Fibroblast of lung (primary cell): ENCODE measurements around the gene CARMIL1. TPM values are rescaled to one million over a fixed set of nuclear protein-coding genes. Genes with fewer than 3 reads are reported as not detected.

ENCODE experiments used
- DNase-seq, 2 donors: peaks; one replicate each; pipeline versions ENCODE4 v3.0.0 to v3.0.0-alpha.2; 2010; ENCODE audit warnings: low read depth in 2 of 2
- H2AFZ ChIP-seq: 2 replicates; pipeline ENCODE4 v1.5.1; 2012; ENCODE audit warnings: low read length, control low read depth, inconsistent platforms
- H3K27ac ChIP-seq: 2 replicates; pipeline ENCODE4 v1.5.1; 2011; ENCODE audit warnings: low read length, control low read depth; ENCODE audit not compliant: insufficient read depth
- H3K27me3 ChIP-seq: 2 replicates; pipeline ENCODE4 v1.5.1; 2011; ENCODE audit warnings: mild to moderate bottlenecking, low read length; ENCODE audit not compliant: control insufficient read depth, insufficient read depth
- H3K36me3 ChIP-seq: 2 replicates; pipeline ENCODE4 v1.5.1; 2011; ENCODE audit warnings: low read length; ENCODE audit not compliant: control insufficient read depth, insufficient read depth
- H3K4me1 ChIP-seq: 2 replicates; pipeline ENCODE4 v1.5.1; 2011; ENCODE audit warnings: low read length; ENCODE audit not compliant: control insufficient read depth, insufficient read depth; ENCODE audit errors: extremely low read depth
- H3K4me2 ChIP-seq: 2 replicates; pipeline ENCODE4 v1.5.1; 2011; ENCODE audit warnings: low read length, control low read depth; ENCODE audit not compliant: insufficient read depth; ENCODE audit errors: extremely low read depth
- H3K4me3 ChIP-seq, 4 experiments: fragments of 200-600 bp in 1 of 4; sonication (generic) in 1 of 4; replicated peaks in 1 of 4; 2 replicates each; pipeline ENCODE4 v1.5.1; 2011 to 2016; ENCODE audit warnings: low read length in 4 of 4, low read depth in 3 of 4, mild to moderate bottlenecking in 3 of 4, control low read depth in 2 of 4, inconsistent platforms in 1 of 4, mixed read lengths in 1 of 4; ENCODE audit not compliant: insufficient read depth in 1 of 4; ENCODE audit errors: control extremely low read depth in 1 of 4
- H3K79me2 ChIP-seq: 2 replicates; pipeline ENCODE4 v1.5.1; 2012; ENCODE audit warnings: mild to moderate bottlenecking, low read length, inconsistent platforms; ENCODE audit not compliant: control insufficient read depth, insufficient read depth
- H3K9ac ChIP-seq: 2 replicates; pipeline ENCODE4 v1.5.1; 2011; ENCODE audit warnings: mild to moderate bottlenecking, low read length, control low read depth; ENCODE audit not compliant: insufficient read depth
- H3K9me3 ChIP-seq: 2 replicates; pipeline ENCODE4 v1.5.1; 2012; ENCODE audit warnings: low read depth, low read length; ENCODE audit not compliant: control insufficient read depth, insufficient read depth
- H4K20me1 ChIP-seq: 2 replicates; pipeline ENCODE4 v1.5.1; 2011; ENCODE audit warnings: low read length; ENCODE audit not compliant: control insufficient read depth, insufficient read depth; ENCODE audit errors: extremely low read depth
- CTCF ChIP-seq, 2 donors: IDR thresholded peaks in 1 of 2; conservative IDR thresholded peaks in 1 of 2; 1 replicate in 1 of 2; 2 replicates in 1 of 2; pipeline ENCODE4 v1.5.1; 2011 to 2012; ENCODE audit warnings: low read length in 2 of 2, control low read depth in 1 of 2, inconsistent platforms in 1 of 2, low read depth in 1 of 2, mild to moderate bottlenecking in 1 of 2
- EZH2 ChIP-seq: IDR thresholded peaks from 2 replicates; pipeline ENCODE4 v1.5.1; 2012; ENCODE audit warnings: low read length, control low read depth, mild to moderate bottlenecking; ENCODE audit errors: missing control alignments
- polyA plus RNA-seq, 2 donors: library from polyadenylated mRNA; depleted of rRNA in 1 of 2; stranded (reverse) in 1 of 2; unstranded in 1 of 2; fragments of >200 nt; gene quantifications; 2 replicates each; pipeline ENCODE4 v1.2.1, GENCODE V29; 2011 to 2012; ENCODE audit warnings: missing spikeins in 1 of 2
- total RNA-seq: library from RNA; depleted of rRNA; stranded (reverse); fragments of >200 nt; gene quantifications from 2 replicates; pipeline ENCODE4 v1.2.1, GENCODE V29; 2014

CARMIL1 gene
- total and polyA plus RNA-seq, 2 donors (not counting 1 experiment from before 2014, with no cell fraction given): 10.2 to 12.5 TPM

DNA sequence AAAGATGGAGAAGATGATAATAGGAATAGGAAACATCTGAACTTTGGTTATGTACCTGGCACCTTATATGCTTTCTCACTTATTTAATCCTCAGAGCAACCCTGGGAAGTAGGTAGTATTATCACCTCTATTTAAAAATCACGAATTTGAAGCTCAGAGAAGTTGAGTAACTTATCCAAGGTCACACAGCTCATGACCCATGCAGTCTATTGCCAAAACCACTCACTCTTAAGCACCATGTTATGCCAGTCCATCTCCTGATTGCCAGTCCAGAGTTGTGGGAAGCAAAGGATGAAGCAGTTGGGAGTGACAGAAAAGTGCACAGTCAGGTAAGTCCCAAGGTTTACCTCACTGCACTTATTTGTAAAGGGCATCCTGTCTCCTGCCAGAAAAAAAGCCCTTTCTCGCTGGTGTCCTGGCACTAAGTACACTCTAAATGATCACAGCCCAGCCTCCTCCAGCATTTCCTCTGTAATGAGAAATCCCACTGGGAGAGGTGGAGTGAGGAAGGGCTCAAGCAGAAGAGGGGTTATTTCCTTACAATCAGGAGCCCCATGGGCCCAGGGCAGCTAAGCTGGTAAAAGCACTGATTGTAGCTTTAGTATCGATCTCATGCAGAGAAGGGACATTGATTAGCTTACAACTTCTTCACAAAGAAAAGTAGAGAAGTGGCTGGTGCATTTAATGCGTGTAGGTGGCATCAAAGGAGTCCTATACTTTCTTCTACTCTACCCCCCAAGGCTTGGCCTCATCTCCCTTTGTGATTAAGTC, 351.5 kb downstream of the CARMIL1 start:
- Histone ChIP-seq H3K4me2 (no peak overlapping the region), H3K79me2 (no peaks in the 10 kb centered on the region), H3K36me3 (no peaks in the 10 kb centered on the region), H3K27ac (no peak overlapping the region), H3K9ac (no peak overlapping the region), H3K4me3 (no peak overlapping the region), H3K4me1 (no peaks in the 10 kb centered on the region), H3K9me3 (no peaks in the 10 kb centered on the region), H4K20me1 (no peaks in the 10 kb centered on the region), H2AFZ (no peak overlapping the region), H3K27me3 (no peaks in the 10 kb centered on the region)
- no peak for DNase-seq
- TF ChIP-seq EZH2: no peak
- TF ChIP-seq CTCF (conservative IDR thresholded peaks at IDR 0.05 in 1 of 2, IDR thresholded peaks at IDR 0.05 in 1 of 2; ENCODE audit: low read depth in 1 of 2, low read length in 2 of 2): no peak

DNA sequence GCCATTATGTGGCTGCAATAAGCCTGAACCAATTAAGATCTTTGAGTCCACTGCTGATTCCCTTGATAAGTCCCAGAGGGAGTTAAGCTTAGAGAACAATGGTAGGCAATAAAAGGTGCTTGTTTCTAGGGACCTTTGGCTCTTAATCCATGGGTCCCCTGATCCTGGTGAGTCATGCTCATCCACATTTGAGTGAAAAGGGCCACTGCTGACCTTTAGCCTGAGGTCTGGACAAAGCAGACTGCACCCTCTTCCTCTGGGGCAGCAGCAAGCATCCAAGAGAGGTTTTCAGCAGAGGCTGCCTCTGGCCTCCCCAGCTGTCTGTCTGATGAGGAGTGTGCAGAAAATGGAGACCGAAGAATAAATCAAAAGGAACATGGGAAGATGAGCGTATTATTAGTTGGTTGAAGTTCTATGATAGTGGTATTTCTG, 356.7 kb downstream of the CARMIL1 start:
- H3K9ac ChIP-seq: no peak overlapping the region
- DNase-seq: no peak
- H3K79me2 ChIP-seq: no peaks in the 10 kb centered on the region
- no peaks in the 10 kb centered on the region for H3K9me3 ChIP-seq
- no peak overlapping the region for H2AFZ ChIP-seq
- H3K36me3 ChIP-seq: no peaks in the 10 kb centered on the region
- H3K4me1 ChIP-seq: no peaks in the 10 kb centered on the region
- no peaks in the 10 kb centered on the region for H3K27me3 ChIP-seq
- no peaks in the 10 kb centered on the region for H4K20me1 ChIP-seq
- H3K27ac ChIP-seq: no peak overlapping the region
- no peak overlapping the region for H3K4me2 ChIP-seq
- H3K4me3 ChIP-seq: no peak overlapping the region
- TF ChIP-seq CTCF (conservative IDR thresholded peaks at IDR 0.05 in 1 of 2, IDR thresholded peaks at IDR 0.05 in 1 of 2; ENCODE audit: low read depth in 1 of 2, low read length in 2 of 2) (no peak), EZH2 (no peak)

DNA sequence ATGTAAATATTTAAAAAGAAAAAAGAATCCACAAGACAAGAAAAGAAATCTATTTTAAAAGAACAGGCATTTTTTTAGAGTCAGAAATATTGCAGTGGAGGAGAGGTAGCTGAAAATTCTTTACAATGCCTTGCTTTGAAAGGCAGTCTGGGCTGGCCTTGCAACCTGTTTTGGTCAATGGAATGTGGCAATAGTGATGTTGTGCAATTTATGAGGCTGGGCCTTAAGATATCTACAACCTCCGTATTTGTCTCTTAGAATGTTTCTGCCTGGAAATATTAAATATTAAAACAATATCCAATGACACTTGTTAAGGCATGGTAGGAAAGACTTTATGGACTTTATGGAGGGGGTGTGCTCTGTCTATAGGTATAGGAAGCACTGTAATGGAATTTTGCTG, 358.0 kb downstream of the CARMIL1 start:
- no peak overlapping the region for H3K9ac ChIP-seq
- no peaks in the 10 kb centered on the region for H4K20me1 ChIP-seq
- DNase-seq: no peak
- no peaks in the 10 kb centered on the region for H3K36me3 ChIP-seq
- no peaks in the 10 kb centered on the region for H3K9me3 ChIP-seq
- no peak overlapping the region for H3K27ac ChIP-seq
- H3K4me2 ChIP-seq: no peak overlapping the region
- no peaks in the 10 kb centered on the region for H3K79me2 ChIP-seq
- H3K4me3 ChIP-seq: no peak overlapping the region
- H3K4me1 ChIP-seq: no peaks in the 10 kb centered on the region
- no peak overlapping the region for H2AFZ ChIP-seq
- no peaks in the 10 kb centered on the region for H3K27me3 ChIP-seq
- TF ChIP-seq EZH2 (no peak), CTCF (conservative IDR thresholded peaks at IDR 0.05 in 1 of 2, IDR thresholded peaks at IDR 0.05 in 1 of 2; ENCODE audit: low read depth in 1 of 2, low read length in 2 of 2) (no peak)
